ENCODE measurements around the gene CNOT3. TPM values are rescaled to one million over a fixed set of nuclear protein-coding genes. Genes with fewer than 3 reads are reported as not detected.

Gene CNOT3
- total RNA-seq, 2 donors from 2014 or later = 22.8 to 54.4 TPM

GRCh38 chr19:54158812-54159351, 21.3 kb downstream of the CNOT3 start:
- TF ChIP-seq POLR2A (IDR thresholded peaks at IDR 0.05) = no peak
- TF ChIP-seq CTCF (IDR thresholded peaks at IDR 0.05) = no peak
- TF ChIP-seq POLR2AphosphoS5 (IDR thresholded peaks at IDR 0.05) = no peak
- no peaks in the 10 kb centered on the region for H3K27me3 ChIP-seq (replicated peaks; ENCODE audit: insufficient read depth)
- peak overlapping the region; percentile 88 to 95 for H3K27ac ChIP-seq
- peak overlapping the region; percentile 71 to 89 for H3K4me3 ChIP-seq
- DNase-seq (ENCODE audit: low spot score) = no peak
- intact Hi-C loops (cut with DNase I) = loop anchor here (2.0 kb wide), 1 partner anchor 22 kb away; the partner anchor contains the start of gene CNOT3
- no peaks in the 10 kb centered on the region for H3K9me3 ChIP-seq
- 5% methylated on average over 19 of the region's 19 CpGs for WGBS
- H3K36me3 ChIP-seq = peaks cover 9 to 10% of the 10 kb centered on the region in 2 donors
- H3K4me1 ChIP-seq (replicated peaks) = peaks cover 26% of the 10 kb centered on the region

GRCh38 chr19:54159352-54160181, 22.0 kb downstream of the CNOT3 start, which contains the start of gene LENG1:
TSS of gene LENG1 (minus strand) at chr19:54159721. CDS start at chr19:54159695, 26 bp downstream.
- WGBS = under 1% methylated on average over 72 of the region's 72 CpGs
- peak within 1 kb of the TSS; percentile 88 to 95 for H3K27ac ChIP-seq
- peak; percentile 87 for TF ChIP-seq POLR2AphosphoS5 (IDR thresholded peaks at IDR 0.05)
- peak; percentile 55 for TF ChIP-seq POLR2A (IDR thresholded peaks at IDR 0.05)
- TF ChIP-seq CTCF (IDR thresholded peaks at IDR 0.05) = peak; percentile 3 to 75 (median 56)
- peak within 1 kb of the TSS; percentile 71 to 89 for H3K4me3 ChIP-seq
- H3K4me1 ChIP-seq (replicated peaks) = peaks cover 26% of the 10 kb centered on the region
- DNase-seq (ENCODE audit: low spot score) = peak; percentile 100
- H3K36me3 ChIP-seq = peaks cover 6 to 7% of the 10 kb centered on the region in 2 donors
- no peaks in the 10 kb centered on the region for H3K9me3 ChIP-seq
- intact Hi-C loops (cut with DNase I) = loop anchor here (2.0 kb wide), 2 partner anchors 23 to 31 kb away; partner anchors contain the start of genes CNOT3 and TSEN34
- H3K27me3 ChIP-seq (replicated peaks; ENCODE audit: insufficient read depth) = no peaks in the 10 kb centered on the region

- Histone ChIP-seq H3K4me3 (peak overlapping the region; percentile 33 to 39), H3K27ac (peak overlapping the region; percentile 88 to 90), H3K9me3 (no peaks in the 10 kb centered on the region), H3K36me3 (peaks cover 3 to 6% of the 10 kb centered on the region in 2 donors), H3K4me1 (replicated peaks) (peaks cover 26% of the 10 kb centered on the region), H3K27me3 (replicated peaks; ENCODE audit: insufficient read depth) (no peaks in the 10 kb centered on the region)
- 0% methylated on average over 28 of the region's 28 CpGs for WGBS
- intact Hi-C loops (cut with DNase I) = loop anchor here (2.0 kb wide), 1 partner anchor 31 kb away; the partner anchor contains the start of gene TSEN34
- no peak for TF ChIP-seq POLR2AphosphoS5 (IDR thresholded peaks at IDR 0.05)
- no peak for TF ChIP-seq CTCF (IDR thresholded peaks at IDR 0.05)
- TF ChIP-seq POLR2A (IDR thresholded peaks at IDR 0.05) = no peak
- no peak for DNase-seq (ENCODE audit: low spot score)
These were observed 22.7 kb downstream of the CNOT3 start for GRCh38 chr19:54160182-54160811.

GRCh38 chr19:54160854-54161253, 23.3 kb downstream of the CNOT3 start:
- WGBS = 26% methylated on average over 13 of the region's 13 CpGs
- intact Hi-C loops (cut with DNase I) = loop anchor here (2.0 kb wide), 1 partner anchor 30 kb away; the partner anchor contains the start of gene TSEN34
- H3K4me1 ChIP-seq (replicated peaks) = peaks cover 26% of the 10 kb centered on the region
- no peak for DNase-seq (ENCODE audit: low spot score)
- TF ChIP-seq POLR2A (IDR thresholded peaks at IDR 0.05) (no peak), CTCF (IDR thresholded peaks at IDR 0.05) (no peak), POLR2AphosphoS5 (IDR thresholded peaks at IDR 0.05) (no peak)
- H3K4me3 ChIP-seq = no peak overlapping the region
- no peaks in the 10 kb centered on the region for H3K9me3 ChIP-seq
- no peaks in the 10 kb centered on the region for H3K27me3 ChIP-seq (replicated peaks; ENCODE audit: insufficient read depth)
- H3K27ac ChIP-seq = peak overlapping the region; percentile 88 to 90
- peaks cover 0 to 6% of the 10 kb centered on the region in 2 donors for H3K36me3 ChIP-seq

All from prostate gland (tissue), 2 donors.